Endothelial cell of umbilical vein (primary cell): ENCODE measurements around the gene HEATR3. TPM values are rescaled to one million over a fixed set of nuclear protein-coding genes. Genes with fewer than 3 reads are reported as not detected.

Source experiments
- BruUV-seq: library from RNA; stranded (reverse); fragments of 400-500 nt; replicated peaks from 2 replicates; lab custom pipeline; 2021; lab: Mats Ljungman, UMichigan
- CTCF ChIA-PET: fragments of 300-600, 350-600 bp; sonication (Branson Sonifier 250); formaldehyde crosslinking; loops from one replicate; lab custom pipeline; 2021; ENCODE audit warnings: antibody characterized with exemption, inconsistent platforms; lab: Charles Lee
- POLR2A ChIA-PET: fragments of 300-600, 350-600 bp; sonication (Branson Sonifier 250); formaldehyde crosslinking; loops from one replicate; lab custom pipeline; 2021; ENCODE audit warnings: antibody characterized with exemption, inconsistent platforms; lab: Charles Lee
- DNase-seq: peaks from one replicate; pipeline ENCODE4 v3.0.0-alpha.2; 2011; ENCODE audit warnings: low read depth, low spot score
- FAIRE-seq: peaks from 2 replicates; lab custom pipeline; 2011; peaks lifted over from hg19 to GRCh38; lab: Jason Lieb, UNC
- H2AFZ ChIP-seq: 2 replicates; pipeline ENCODE4 v1.6.0; 2012; ENCODE audit warnings: low read depth, low read length, control low read depth, inconsistent platforms
- H3K27ac ChIP-seq: 2 replicates; pipeline ENCODE4 v1.5.1; 2011; ENCODE audit warnings: low read depth, mild to moderate bottlenecking, control low read depth, low read length, moderate library complexity; ENCODE audit not compliant: insufficient read depth
- H3K27me3 ChIP-seq, 2 experiments: 2 replicates each; pipeline versions ENCODE4 v1.6.0 to v1.6.1; 2011; ENCODE audit warnings: low read length in 2 of 2, mixed read lengths in 1 of 2; ENCODE audit not compliant: control insufficient read depth in 2 of 2, insufficient read depth in 2 of 2
- H3K36me3 ChIP-seq, 2 experiments: 2 replicates in 1 of 2; 3 replicates in 1 of 2; pipeline ENCODE4 v1.5.1; 2011; ENCODE audit warnings: low read length in 2 of 2, mild to moderate bottlenecking in 1 of 2, moderate library complexity in 1 of 2; ENCODE audit not compliant: control insufficient read depth in 2 of 2, insufficient read depth in 2 of 2; ENCODE audit errors: extremely low read depth in 1 of 2
- H3K4me1 ChIP-seq: 3 replicates; pipeline ENCODE4 v1.5.1; 2011; ENCODE audit warnings: mild to moderate bottlenecking, low read length; ENCODE audit not compliant: control insufficient read depth, insufficient read depth; ENCODE audit errors: extremely low read depth
- H3K4me2 ChIP-seq: 2 replicates; pipeline ENCODE4 v1.6.1; 2011; ENCODE audit warnings: low read length, control low read depth, mixed read lengths; ENCODE audit not compliant: insufficient read depth
- H3K4me3 ChIP-seq, 3 experiments: fragments of 200-600 bp in 1 of 3; sonication (generic), shearing (Covaris generic) in 1 of 3; replicated peaks in 1 of 3; 2 replicates each; pipeline ENCODE4 v1.5.1; 2011 to 2016; ENCODE audit warnings: control low read depth in 3 of 3, low read length in 3 of 3, mild to moderate bottlenecking in 2 of 3, inconsistent platforms in 1 of 3, low read depth in 1 of 3, moderate library complexity in 1 of 3; ENCODE audit not compliant: insufficient read depth in 1 of 3
- H3K79me2 ChIP-seq: 2 replicates; pipeline ENCODE4 v1.6.0; 2012; ENCODE audit warnings: low read length, inconsistent platforms; ENCODE audit not compliant: control insufficient read depth, insufficient read depth
- H3K9ac ChIP-seq: replicated peaks from 2 replicates; pipeline ENCODE3; 2011; ENCODE audit warnings: low read length, control low read depth; ENCODE audit not compliant: insufficient read depth; ENCODE audit errors: extremely low read depth
- H3K9me1 ChIP-seq: replicated peaks from 3 replicates; pipeline ENCODE4 v1.6.0; 2011; ENCODE audit warnings: mild to moderate bottlenecking, low read length; ENCODE audit not compliant: control insufficient read depth, insufficient read depth; ENCODE audit errors: extremely low read depth
- H3K9me3 ChIP-seq: replicated peaks from 2 replicates; pipeline ENCODE4 v1.5.1; 2012; ENCODE audit warnings: low read length, inconsistent platforms; ENCODE audit not compliant: control insufficient read depth, insufficient read depth
- H4K20me1 ChIP-seq: replicated peaks from 2 replicates; pipeline ENCODE3; 2011; ENCODE audit warnings: mild to moderate bottlenecking, low read length; ENCODE audit not compliant: control insufficient read depth, insufficient read depth; ENCODE audit errors: extremely low read depth
- CTCF ChIP-seq, 2 donors: IDR thresholded peaks; 1 replicate in 1 of 2; 2 replicates in 1 of 2; pipeline ENCODE4 v1.5.1; 2011; ENCODE audit warnings: low read length in 2 of 2, mild to moderate bottlenecking in 2 of 2, moderate library complexity in 2 of 2, control low read depth in 1 of 2, inconsistent platforms in 1 of 2, low read depth in 1 of 2; ENCODE audit not compliant: insufficient read depth in 1 of 2; ENCODE audit errors: extremely low read depth in 1 of 2
- EZH2 ChIP-seq: IDR thresholded peaks from 2 replicates; pipeline ENCODE4 v1.6.1; 2012; ENCODE audit warnings: borderline replicate concordance, low read depth, mild to moderate bottlenecking, moderate library complexity, low read length, inconsistent platforms; ENCODE audit not compliant: severe bottlenecking
- FOS ChIP-seq: IDR thresholded peaks from 2 replicates; pipeline ENCODE4 v1.6.1; 2011; ENCODE audit warnings: mild to moderate bottlenecking, low read length, moderate library complexity, borderline replicate concordance; ENCODE audit not compliant: insufficient read depth
- GATA2 ChIP-seq: IDR thresholded peaks from 2 replicates; pipeline ENCODE4 v1.7.0; 2011; ENCODE audit warnings: low read depth, mild to moderate bottlenecking, moderate library complexity, mixed read lengths, low read length; ENCODE audit not compliant: insufficient read length, insufficient read depth
- JUN ChIP-seq: IDR thresholded peaks from 2 replicates; pipeline ENCODE4 v1.6.1; 2011; ENCODE audit warnings: borderline replicate concordance, low read depth; ENCODE audit not compliant: insufficient read length, insufficient read depth
- MAX ChIP-seq: IDR thresholded peaks from 2 replicates; pipeline ENCODE4 v1.6.1; 2011; ENCODE audit not compliant: insufficient read depth, insufficient read length
- MYC ChIP-seq: IDR thresholded peaks from one replicate; pipeline ENCODE4 v1.6.1; 2011; ENCODE audit warnings: mild to moderate bottlenecking, low read depth, low read length
- POLR2A ChIP-seq: IDR thresholded peaks from 2 replicates; pipeline ENCODE4 v1.6.1; 2012; ENCODE audit warnings: low read depth, mild to moderate bottlenecking, control low read depth, low read length
- POLR2AphosphoS5 ChIP-seq: IDR thresholded peaks from 2 replicates; pipeline ENCODE4 v1.6.1; 2012; ENCODE audit warnings: low read depth, mild to moderate bottlenecking, control low read depth, low read length, moderate library complexity; ENCODE audit not compliant: insufficient read depth
- dilution Hi-C: fragments of 300-500 bp; cut with MboI; formaldehyde crosslinking; loops from one replicate; pipeline ENCODE4 v1.15.0; 2019; ENCODE audit warnings: low sequenced_read_pairs; ENCODE audit not compliant: extremely low pct_ligation_motif_present
- intact Hi-C: fragments of 100-400 bp; cut with micrococcal nuclease; formaldehyde crosslinking; loops from one replicate; pipeline ENCODE4 v1.10.0; 2022
- polyA plus RNA-seq, 4 experiments: library from polyadenylated mRNA; depleted of rRNA in 3 of 4; stranded (reverse) in 3 of 4; unstranded in 1 of 4; fragments of >200 nt; gene quantifications; 2 replicates each; pipeline versions ENCODE4 v1.2.1 to v1.2.3, GENCODE V29; 2011 to 2012; ENCODE audit warnings: missing spikeins in 1 of 4
- total RNA-seq: library from RNA; stranded (reverse); gene quantifications from 2 replicates; pipeline ENCODE4 v1.2.3, GENCODE V29; 2021

HEATR3 gene
- total and polyA plus RNA-seq, 2 donors (not counting 3 experiments of a cell fraction or from before 2014, with no cell fraction given) = 6.7 to 23.1 TPM

GRCh38 chr16:50021544-50021943, 44.2 kb upstream of the HEATR3 start:
- H3K4me2 ChIP-seq = no peak overlapping the region
- H3K9me1 ChIP-seq = no peaks in the 10 kb centered on the region
- dilution Hi-C loops = no loop called here
- H3K4me1 ChIP-seq = peaks cover 12% of the 10 kb centered on the region
- no peak overlapping the region for H3K9ac ChIP-seq
- no peak overlapping the region for H3K27ac ChIP-seq
- intact Hi-C loops = no loop called here
- POLR2A ChIA-PET = no interaction called here
- CTCF ChIA-PET = interaction anchor here (1.0 to 1.6 kb wide), 3 partner anchors 9 to 785 kb away, joined by 3 to 6 read pairs (median 4); no protein-coding TSS in a partner anchor
- no peak overlapping the region for H3K4me3 ChIP-seq
- peaks cover 14% of the 10 kb centered on the region for H3K79me2 ChIP-seq
- no peak for FAIRE-seq
- no peaks in the 10 kb centered on the region for H3K36me3 ChIP-seq
- no peak for TF ChIP-seq GATA2
- TF ChIP-seq EZH2 = no peak
- TF ChIP-seq POLR2AphosphoS5 = no peak
- no peak for TF ChIP-seq FOS
- TF ChIP-seq MAX = no peak
- TF ChIP-seq MYC = no peak
- no peak for TF ChIP-seq POLR2A
- H3K27me3 ChIP-seq = peaks cover 2 to 6% of the 10 kb centered on the region in 2 experiments
- H4K20me1 ChIP-seq = no peaks in the 10 kb centered on the region
- no TSS peak for BruUV-seq
- DNase-seq = no peak
- no peak overlapping the region for H2AFZ ChIP-seq
- H3K9me3 ChIP-seq = no peaks in the 10 kb centered on the region

GRCh38 chr16:50023641-50024040, 42.1 kb upstream of the HEATR3 start:
- intact Hi-C loops = loop anchor here (2.0 kb wide), 2 partner anchors 37 to 129 kb away; partner anchors contain the start of gene TENT4B

More at GRCh38 chr16:50023641-50024040, 42.1 kb upstream of the HEATR3 start:
- H3K27me3 ChIP-seq = peaks cover 2 to 6% of the 10 kb centered on the region in 2 experiments
- no peaks in the 10 kb centered on the region for H4K20me1 ChIP-seq
- H3K9ac ChIP-seq = no peak overlapping the region
- H3K4me2 ChIP-seq = no peak overlapping the region
- H3K4me3 ChIP-seq = no peak overlapping the region
- no peak overlapping the region for H2AFZ ChIP-seq
- H3K4me1 ChIP-seq = peaks cover 13% of the 10 kb centered on the region
- H3K9me3 ChIP-seq = no peaks in the 10 kb centered on the region
- no TSS peak for BruUV-seq
- ChIA-PET POLR2A (no interaction called here), CTCF (interaction anchor here (2.0 to 6.4 kb wide), 3 partner anchors 188 to 783 kb away, joined by 4 to 132 read pairs (median 39); no protein-coding TSS in a partner anchor)
- no peaks in the 10 kb centered on the region for H3K9me1 ChIP-seq
- FAIRE-seq (no peak), DNase-seq (no peak)
- dilution Hi-C loops = no loop called here
- H3K36me3 ChIP-seq = no peaks in the 10 kb centered on the region
- H3K27ac ChIP-seq = no peak overlapping the region
- no peak for TF ChIP-seq CTCF (IDR thresholded peaks at IDR 0.05; ENCODE audit: extremely low read depth in 1 of 2, insufficient read depth in 1 of 2, low read depth in 1 of 2, low read length in 2 of 2)
- no peak for TF ChIP-seq POLR2A
- TF ChIP-seq JUN = no peak
- TF ChIP-seq EZH2 = no peak
- TF ChIP-seq MAX = no peak
- TF ChIP-seq MYC = no peak
- no peak for TF ChIP-seq FOS
- no peak for TF ChIP-seq POLR2AphosphoS5
- TF ChIP-seq GATA2 = no peak
- peaks cover 25% of the 10 kb centered on the region for H3K79me2 ChIP-seq
